GM12878 (cell line): ENCODE data around the gene FGFBP1. TPM values are rescaled to one million over a fixed set of nuclear protein-coding genes. Genes with fewer than 3 reads are reported as not detected.

Source experiments
- ATAC-seq: fragments of 200-7000 bp; cut with Tn5 transposase; 3 replicates; pipeline ENCODE4 v1.9.1; 2020; ENCODE audit warnings: mild to moderate bottlenecking, moderate library complexity
- BruUV-seq: library from RNA; stranded (reverse); fragments of 400-500 nt; replicated peaks from 2 replicates; lab custom pipeline; 2021; lab: Mats Ljungman, UMichigan
- CTCF ChIA-PET: fragments of 300-600 bp; sonication (Branson Sonifier 250); formaldehyde crosslinking; extraction: SDS; loops from one replicate; lab custom pipeline; 2021; ENCODE audit warnings: inconsistent platforms; lab: Yijun Ruan, JAX
- POLR2A ChIA-PET: fragments of 350-600 bp; formaldehyde crosslinking; extraction: SDS; loops from one replicate; lab custom pipeline; 2021; ENCODE audit warnings: inconsistent platforms; lab: Charles Lee
- RAD21 ChIA-PET: fragments of 300-600 bp; sonication (Branson Sonifier 250); formaldehyde crosslinking; loops from one replicate; lab custom pipeline; 2023; ENCODE audit warnings: antibody characterized with exemption; ENCODE audit not compliant: unreplicated experiment; lab: Charles Lee
- SMC1A ChIA-PET: fragments of 300-600 bp; sonication (Branson Sonifier 250); formaldehyde crosslinking; loops from one replicate; lab custom pipeline; 2023; ENCODE audit not compliant: unreplicated experiment, uncharacterized antibody; lab: Charles Lee
- DNase-seq: peaks from one replicate; pipeline ENCODE4 v3.0.0-alpha.2; 2011; ENCODE audit warnings: low read depth, low spot score
- FAIRE-seq: peaks from 3 replicates; lab custom pipeline; 2011; peaks lifted over from hg19 to GRCh38; lab: Jason Lieb, UNC
- H2AFZ ChIP-seq: 2 replicates; pipeline ENCODE4 v1.6.0; 2011; ENCODE audit warnings: low read depth, low read length, control low read depth; ENCODE audit not compliant: control insufficient read depth
- H3K27ac ChIP-seq: 2 replicates; pipeline ENCODE4 v1.5.1; 2011; ENCODE audit warnings: control low read depth; ENCODE audit not compliant: control insufficient read depth, insufficient read depth
- H3K27me3 ChIP-seq, 2 experiments: replicated peaks in 1 of 2; 2 replicates each; pipeline versions ENCODE4 v1.6.0 to v1.6.1; 2011; ENCODE audit warnings: low read length in 1 of 2; ENCODE audit not compliant: control insufficient read depth in 2 of 2, insufficient read depth in 2 of 2
- H3K36me3 ChIP-seq, 2 experiments: 2 replicates each; pipeline ENCODE4 v1.5.1; 2011; ENCODE audit warnings: low read length in 1 of 2; ENCODE audit not compliant: control insufficient read depth in 2 of 2, insufficient read depth in 2 of 2
- H3K4me1 ChIP-seq: 2 replicates; pipeline ENCODE4 v1.6.1; 2011; ENCODE audit warnings: mild to moderate bottlenecking, low read length, moderate library complexity, mixed read lengths; ENCODE audit not compliant: control insufficient read depth, insufficient read depth
- H3K4me2 ChIP-seq: 2 replicates; pipeline ENCODE4 v1.6.0; 2011; ENCODE audit warnings: control low read depth; ENCODE audit not compliant: control insufficient read depth, insufficient read depth
- H3K4me3 ChIP-seq: fragments of 200-600 bp; sonication (generic); 2 replicates; pipeline ENCODE4 v1.5.1; 2016
- H3K79me2 ChIP-seq: 2 replicates; pipeline ENCODE4 v1.6.0; 2011; ENCODE audit warnings: low read length; ENCODE audit not compliant: control insufficient read depth, insufficient read depth
- H3K9ac ChIP-seq: 2 replicates; pipeline ENCODE4 v1.8.0; 2011; ENCODE audit warnings: low read length, control low read depth, mixed read lengths; ENCODE audit not compliant: control insufficient read depth, insufficient read depth
- H3K9me3 ChIP-seq: replicated peaks from 3 replicates; pipeline ENCODE4 v1.5.1; 2011; ENCODE audit warnings: mild to moderate bottlenecking, low read length; ENCODE audit not compliant: control insufficient read depth, insufficient read depth
- H4K20me1 ChIP-seq: 2 replicates; pipeline ENCODE4 v1.6.0; 2011; ENCODE audit not compliant: control insufficient read depth, insufficient read depth
- ETV6 ChIP-seq, 2 experiments: fragments of 450-650 bp in 1 of 2; IDR thresholded peaks in 1 of 2; conservative IDR thresholded peaks in 1 of 2; 2 replicates each; pipeline ENCODE4 v1.6.1; 2014; ENCODE audit warnings: antibody characterized with exemption in 1 of 2, borderline replicate concordance in 1 of 2, low read depth in 1 of 2, mild to moderate bottlenecking in 1 of 2, moderate library complexity in 1 of 2
- EZH2 ChIP-seq: IDR thresholded peaks from 2 replicates; pipeline ENCODE4 v1.6.1; 2012; ENCODE audit warnings: low read depth, mild to moderate bottlenecking, control low read depth, inconsistent platforms, low read length, borderline replicate concordance; ENCODE audit not compliant: control insufficient read depth
- GABPA ChIP-seq: IDR thresholded peaks from 2 replicates; pipeline ENCODE4 v1.6.1; 2014; ENCODE audit warnings: antibody characterized with exemption, low read depth, mild to moderate bottlenecking, inconsistent platforms
- GATAD2B ChIP-seq: fragments of 450-650 bp; conservative IDR thresholded peaks from 2 replicates; pipeline ENCODE4 v1.6.1; 2017; ENCODE audit warnings: low read depth, mild to moderate bottlenecking, moderate library complexity
- IRF3 ChIP-seq: fragments of 450-650 bp; IDR thresholded peaks from 2 replicates; pipeline ENCODE4 v1.6.1; 2014; ENCODE audit warnings: mild to moderate bottlenecking
- MEF2B ChIP-seq: fragments of 450-650 bp; IDR thresholded peaks from 2 replicates; pipeline ENCODE4 v1.6.1; 2018; ENCODE audit warnings: mild to moderate bottlenecking, moderate library complexity; ENCODE audit not compliant: partially characterized antibody, poor library complexity, severe bottlenecking
- MLLT1 ChIP-seq: fragments of 450-650 bp; IDR thresholded peaks from 2 replicates; pipeline ENCODE4 v1.6.1; 2016; ENCODE audit warnings: mild to moderate bottlenecking
- RELA ChIP-seq: fragments of 450-650 bp; IDR thresholded peaks from 2 replicates; pipeline ENCODE4 v1.8.0; 2014; ENCODE audit warnings: borderline replicate concordance; ENCODE audit not compliant: partially characterized antibody
- SREBF1 ChIP-seq: IDR thresholded peaks from 2 replicates; pipeline ENCODE4 v1.6.1; 2012; ENCODE audit warnings: mild to moderate bottlenecking, low read length
- YY1 ChIP-seq: IDR thresholded peaks from 2 replicates; pipeline ENCODE4 v1.6.1; 2011; ENCODE audit warnings: low read depth, mild to moderate bottlenecking, low read length
- WGBS: methylation state at CpG from one replicate; pipeline ENCODE4 v1.1.6; 2016; ENCODE audit warnings: low lambda C conversion rate; ENCODE audit not compliant: insufficient replicate concordance, insufficient coverage; ENCODE audit errors: missing lambda C conversion rate; 5-methylcytosine and 5-hydroxymethylcytosine counted together
- in situ Hi-C: fragments of 300-500 bp; cut with MboI; formaldehyde crosslinking; loops from 9 replicates; pipeline ENCODE4 v1.14.3; 2018; ENCODE audit warnings: mixed read lengths
- intact Hi-C: fragments of 100-400 bp; cut with micrococcal nuclease; formaldehyde crosslinking; loops from one replicate; pipeline ENCODE4 v1.14.2; 2022; ENCODE audit not compliant: unreplicated experiment
- polyA plus RNA-seq, 11 experiments: library from polyadenylated mRNA; depleted of rRNA in 4 of 11; unstranded in 6 of 11; stranded (reverse) in 5 of 11; fragments of >200 nt; fragmentation: Nextera tagmentation in 4 of 11; fragmentation: Illumina TruSeq in 1 of 11; extraction: Ambion mirVana in 4 of 11; extraction: Trizol in 1 of 11; gene quantifications; 1 replicate in 1 of 11; 2 replicates in 10 of 11; pipeline versions ENCODE4 v1.2.1 to v1.2.3, GENCODE V29; 2011 to 2016; ENCODE audit warnings: inconsistent platforms in 2 of 11, missing spikeins in 2 of 11, low read depth in 1 of 11
- total RNA-seq, 4 experiments: library from RNA; depleted of rRNA in 3 of 4; stranded (reverse); fragments of >200 nt in 3 of 4; fragmentation: Illumina TruSeq in 1 of 4; extraction: Trizol in 1 of 4; gene quantifications; 2 replicates each; pipeline versions ENCODE4 v1.2.1 to v1.2.3, GENCODE V29; 2013 to 2021

Gene FGFBP1
- total and polyA plus RNA-seq, 10 of the 15 experiments (the other 5 are each of a cell fraction or from before 2014, with no cell fraction given), result 0.09 to 0.11 (median 0.09) TPM; not detected in 7

GRCh38 chr4:15931451-15932210, 6.9 kb downstream of the FGFBP1 start:
- ChIA-PET RAD21 (interaction anchor here (0.9 to 1.6 kb wide), 2 partner anchors 24 to 126 kb away, joined by 3 to 4 read pairs; no protein-coding TSS in a partner anchor), SMC1A (interaction anchor here (1.2 to 1.5 kb wide), 2 partner anchors 24 to 59 kb away, joined by 3 read pairs; no protein-coding TSS in a partner anchor), POLR2A (interaction anchor here (0.9 kb wide), 1 partner anchor 8 kb away, joined by 3 read pairs; no protein-coding TSS in a partner anchor), CTCF (interaction anchor here (0.6 to 1.6 kb wide), 4 partner anchors 22 to 153 kb away, joined by 3 to 4 read pairs (median 3); no protein-coding TSS in a partner anchor)
- TF ChIP-seq SREBF1 (no peak), GABPA (no peak), RELA (no peak), MEF2B (no peak), EZH2 (no peak), IRF3 (no peak), MLLT1 (no peak), ETV6 (conservative IDR thresholded peaks at IDR 0.05 in 1 of 2, IDR thresholded peaks at IDR 0.05 in 1 of 2; ENCODE audit: borderline replicate concordance in 1 of 2, low read depth in 1 of 2) (no peak), YY1 (no peak), GATAD2B (no peak)
- Histone ChIP-seq H2AFZ (no peak overlapping the region), H3K36me3 (no peaks in the 10 kb centered on the region), H3K4me2 (no peak overlapping the region), H3K79me2 (no peaks in the 10 kb centered on the region), H3K4me3 (no peak overlapping the region), H3K27ac (no peak overlapping the region), H3K27me3 (no peaks in the 10 kb centered on the region; a peak in 3 of 4 replicates), H3K9me3 (no peaks in the 10 kb centered on the region; the same call in 2 of the 3 replicates), H3K4me1 (no peaks in the 10 kb centered on the region), H3K9ac (no peak overlapping the region), H4K20me1 (no peaks in the 10 kb centered on the region)
- FAIRE-seq (no peak), DNase-seq (no peak), ATAC-seq (no peak)
- intact Hi-C loops (no loop called here), in situ Hi-C loops (no loop called here)
- no TSS peak for BruUV-seq
- WGBS, result 57% methylated on average over 5 of the region's 5 CpGs
